Spleen (tissue), 7 donors: ENCODE measurements around the gene RANBP1.

ENCODE experiments used
- POLR2A ChIP-seq, 3 donors: fragments of 450-650 bp; IDR thresholded peaks; one replicate each; pipeline ENCODE4 v1.5.1; 2017; ENCODE audit warnings: antibody characterized with exemption in 3 of 3, mild to moderate bottlenecking in 1 of 3
- TF ChIP-seq, protein P1 (sequence below), 11 experiments: fragments of 200-600 bp in 7 of 11; fragments of 450-650 bp in 4 of 11; sonication (generic) in 4 of 11; IDR thresholded peaks in 8 of 11; conservative IDR thresholded peaks in 3 of 11; 1 replicate in 7 of 11; 2 replicates in 4 of 11; pipeline versions ENCODE4 v1.4.0 to v1.8.0; 2016 to 2021; ENCODE audit warnings: antibody characterized with exemption in 11 of 11, inconsistent platforms in 4 of 11, mild to moderate bottlenecking in 1 of 11
- donor health status: DM: no; HTN: no; CAD: no; lungs with moderate emphysema.
- donor health status: DM: no; HTN: no; CAD: no.
- donor health status: DM: no; HTN: no; CAD: no.

DNA sequence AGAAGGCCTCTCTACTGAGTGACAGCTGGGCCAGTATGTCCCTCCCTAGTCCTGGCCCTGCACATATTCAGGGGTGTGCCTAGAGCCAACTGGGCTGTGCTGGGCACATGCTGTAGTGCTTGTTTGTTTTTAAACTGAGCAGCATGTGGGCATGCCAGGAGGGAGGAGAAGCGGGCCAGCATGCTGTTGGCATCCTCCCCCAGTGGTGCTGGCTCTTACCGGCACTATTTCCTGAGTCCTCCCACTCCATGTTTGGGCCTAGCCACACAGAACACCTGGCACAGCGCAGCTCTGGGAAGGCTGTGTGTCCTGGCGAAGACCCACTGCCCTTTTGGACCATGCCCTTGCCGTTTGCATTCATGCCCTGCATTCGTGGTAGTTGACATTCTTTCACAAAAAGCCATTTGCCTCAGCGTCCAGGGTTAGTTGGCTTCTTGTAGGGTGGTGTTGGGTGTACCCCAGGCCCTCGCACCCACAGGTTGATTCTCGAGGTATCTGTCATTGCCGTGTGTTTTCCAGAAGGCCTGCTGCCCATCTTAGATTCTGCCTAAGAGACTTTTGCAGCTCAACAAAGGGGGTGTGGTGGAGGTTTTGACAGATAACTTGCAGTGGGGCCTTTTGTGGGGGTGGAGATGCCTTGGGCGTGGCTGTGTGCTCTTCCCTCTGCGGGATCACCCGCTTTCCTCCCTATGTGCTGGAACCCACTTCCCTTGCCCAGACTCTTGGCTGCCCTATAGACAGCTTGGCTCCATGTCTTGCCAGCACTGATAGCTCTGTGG lies 22.3 kb upstream of the RANBP1 start:
- no peak for TF ChIP-seq POLR2A (IDR thresholded peaks at IDR 0.05)
- TF ChIP-seq, protein P1, sequence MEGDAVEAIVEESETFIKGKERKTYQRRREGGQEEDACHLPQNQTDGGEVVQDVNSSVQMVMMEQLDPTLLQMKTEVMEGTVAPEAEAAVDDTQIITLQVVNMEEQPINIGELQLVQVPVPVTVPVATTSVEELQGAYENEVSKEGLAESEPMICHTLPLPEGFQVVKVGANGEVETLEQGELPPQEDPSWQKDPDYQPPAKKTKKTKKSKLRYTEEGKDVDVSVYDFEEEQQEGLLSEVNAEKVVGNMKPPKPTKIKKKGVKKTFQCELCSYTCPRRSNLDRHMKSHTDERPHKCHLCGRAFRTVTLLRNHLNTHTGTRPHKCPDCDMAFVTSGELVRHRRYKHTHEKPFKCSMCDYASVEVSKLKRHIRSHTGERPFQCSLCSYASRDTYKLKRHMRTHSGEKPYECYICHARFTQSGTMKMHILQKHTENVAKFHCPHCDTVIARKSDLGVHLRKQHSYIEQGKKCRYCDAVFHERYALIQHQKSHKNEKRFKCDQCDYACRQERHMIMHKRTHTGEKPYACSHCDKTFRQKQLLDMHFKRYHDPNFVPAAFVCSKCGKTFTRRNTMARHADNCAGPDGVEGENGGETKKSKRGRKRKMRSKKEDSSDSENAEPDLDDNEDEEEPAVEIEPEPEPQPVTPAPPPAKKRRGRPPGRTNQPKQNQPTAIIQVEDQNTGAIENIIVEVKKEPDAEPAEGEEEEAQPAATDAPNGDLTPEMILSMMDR (IDR thresholded peaks at IDR 0.05 in 8 of 11, conservative IDR thresholded peaks at IDR 0.05 in 3 of 11) = no peak
